ENCODE results near the gene REXO1.

DNA sequence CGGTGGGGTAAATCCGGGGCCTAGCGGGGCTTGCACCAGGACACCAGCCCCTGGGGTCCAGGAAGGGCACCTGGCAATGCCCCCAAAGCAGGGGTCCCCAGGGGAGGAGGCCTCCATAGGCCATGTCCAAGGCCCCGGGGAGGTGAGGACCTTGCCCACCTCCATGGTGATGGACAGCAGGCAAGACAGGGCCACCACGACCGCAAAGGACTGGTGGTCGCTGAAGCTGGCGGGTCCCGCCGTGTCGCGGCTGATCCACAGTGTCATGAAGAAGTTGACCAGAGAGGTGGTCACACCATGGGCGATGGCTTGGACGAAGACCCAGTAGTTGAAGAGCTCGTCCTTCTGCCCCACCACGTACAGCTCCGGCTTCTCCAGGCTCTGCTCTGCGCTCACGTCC, 63.0 kb downstream of the REXO1 start:
- no peak for TF ChIP-seq EZH2 (IDR thresholded peaks at IDR 0.05; ENCODE audit: low read depth)
- TF ChIP-seq, protein P1, sequence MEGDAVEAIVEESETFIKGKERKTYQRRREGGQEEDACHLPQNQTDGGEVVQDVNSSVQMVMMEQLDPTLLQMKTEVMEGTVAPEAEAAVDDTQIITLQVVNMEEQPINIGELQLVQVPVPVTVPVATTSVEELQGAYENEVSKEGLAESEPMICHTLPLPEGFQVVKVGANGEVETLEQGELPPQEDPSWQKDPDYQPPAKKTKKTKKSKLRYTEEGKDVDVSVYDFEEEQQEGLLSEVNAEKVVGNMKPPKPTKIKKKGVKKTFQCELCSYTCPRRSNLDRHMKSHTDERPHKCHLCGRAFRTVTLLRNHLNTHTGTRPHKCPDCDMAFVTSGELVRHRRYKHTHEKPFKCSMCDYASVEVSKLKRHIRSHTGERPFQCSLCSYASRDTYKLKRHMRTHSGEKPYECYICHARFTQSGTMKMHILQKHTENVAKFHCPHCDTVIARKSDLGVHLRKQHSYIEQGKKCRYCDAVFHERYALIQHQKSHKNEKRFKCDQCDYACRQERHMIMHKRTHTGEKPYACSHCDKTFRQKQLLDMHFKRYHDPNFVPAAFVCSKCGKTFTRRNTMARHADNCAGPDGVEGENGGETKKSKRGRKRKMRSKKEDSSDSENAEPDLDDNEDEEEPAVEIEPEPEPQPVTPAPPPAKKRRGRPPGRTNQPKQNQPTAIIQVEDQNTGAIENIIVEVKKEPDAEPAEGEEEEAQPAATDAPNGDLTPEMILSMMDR (conservative IDR thresholded peaks at IDR 0.05), result no peak

Measured in PC-9 (cell line).